Lower lobe of right lung (tissue), 2 donors: ENCODE results near the gene FLT3LG. TPM values are rescaled to one million over a fixed set of nuclear protein-coding genes. Genes with fewer than 3 reads are reported as not detected.
"Not testable (repeated sequence)": the region's sequence is repeated elsewhere in the genome, so short reads cannot be mapped to it uniquely, and the experiment has no call there.

Experiments used
- ATAC-seq, 2 donors: fragments of 200-7000 bp; cut with Tn5 transposase; one replicate each; pipeline ENCODE4 v1.9.1; 2020 to 2022; ENCODE audit warnings: mild to moderate bottlenecking in 2 of 2, moderate library complexity in 2 of 2
- DNase-seq: peaks from one replicate; pipeline ENCODE4 v3.0.0-alpha.2; 2020
- H3K27ac ChIP-seq: fragments of 200-600 bp; one replicate; pipeline ENCODE4 v1.8.0; 2022
- H3K27me3 ChIP-seq: fragments of 200-600 bp; one replicate; pipeline ENCODE4 v1.8.0; 2022; ENCODE audit warnings: low read depth
- H3K36me3 ChIP-seq: fragments of 200-600 bp; one replicate; pipeline ENCODE4 v1.8.0; 2022; ENCODE audit warnings: mild to moderate bottlenecking
- H3K4me1 ChIP-seq: fragments of 200-600 bp; one replicate; pipeline ENCODE4 v1.8.0; 2022
- H3K4me3 ChIP-seq: fragments of 200-600 bp; one replicate; pipeline ENCODE4 v1.8.0; 2022; ENCODE audit warnings: mild to moderate bottlenecking
- H3K9me3 ChIP-seq: fragments of 200-600 bp; one replicate; pipeline ENCODE4 v1.8.0; 2022
- intact Hi-C: fragments of 100-400 bp; cut with DNase I; formaldehyde crosslinking; loops from one replicate; pipeline ENCODE4 v1.11.0; 2022
- total RNA-seq: library from RNA; stranded (reverse); fragmentation: NEBNext Ultra II Directional; extraction: Animal tissue kit (Norgen Biotek cat#: 25700); gene quantifications from one replicate; pipeline ENCODE4 v1.2.1, GENCODE V29; 2021
- TF ChIP-seq, protein P1 (sequence below): fragments of 200-600 bp; IDR thresholded peaks from one replicate; pipeline ENCODE4 v1.8.0; 2022; ENCODE audit warnings: antibody characterized with exemption, mild to moderate bottlenecking
- donor health status: DM: no; HTN: yes; CAD: no; lungs with severe emphysema.

The FLT3LG gene
- total RNA-seq, 1 donor from 2014 or later: 12.8 TPM

DNA sequence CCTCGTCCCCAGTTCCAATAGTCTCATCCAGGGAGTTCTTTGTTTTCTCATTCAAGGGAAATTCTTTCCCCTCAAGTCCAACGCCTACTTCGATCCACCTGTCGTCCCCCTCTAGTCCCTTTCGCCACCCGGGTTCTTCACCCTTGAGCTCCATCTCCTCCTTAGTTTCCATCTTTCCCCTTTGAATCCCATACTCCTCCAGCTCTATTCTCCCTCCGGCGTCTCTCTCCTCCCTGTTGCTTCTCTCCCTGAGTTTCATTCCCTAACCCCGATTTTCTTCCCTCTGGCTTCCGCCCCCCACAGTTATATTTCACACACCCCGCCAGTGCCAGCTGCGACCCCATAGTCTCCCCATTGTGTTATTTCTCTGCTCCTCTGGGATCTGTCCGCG is 32.1 kb upstream of the FLT3LG start:
- Histone ChIP-seq H3K9me3 (no peaks in the 10 kb centered on the region), H3K4me3 (no peak overlapping the region), H3K27me3 (peaks cover 45% of the 10 kb centered on the region), H3K4me1 (peaks cover 7% of the 10 kb centered on the region), H3K36me3 (peaks cover 9% of the 10 kb centered on the region), H3K27ac (no peak overlapping the region)
- TF ChIP-seq, protein P1, sequence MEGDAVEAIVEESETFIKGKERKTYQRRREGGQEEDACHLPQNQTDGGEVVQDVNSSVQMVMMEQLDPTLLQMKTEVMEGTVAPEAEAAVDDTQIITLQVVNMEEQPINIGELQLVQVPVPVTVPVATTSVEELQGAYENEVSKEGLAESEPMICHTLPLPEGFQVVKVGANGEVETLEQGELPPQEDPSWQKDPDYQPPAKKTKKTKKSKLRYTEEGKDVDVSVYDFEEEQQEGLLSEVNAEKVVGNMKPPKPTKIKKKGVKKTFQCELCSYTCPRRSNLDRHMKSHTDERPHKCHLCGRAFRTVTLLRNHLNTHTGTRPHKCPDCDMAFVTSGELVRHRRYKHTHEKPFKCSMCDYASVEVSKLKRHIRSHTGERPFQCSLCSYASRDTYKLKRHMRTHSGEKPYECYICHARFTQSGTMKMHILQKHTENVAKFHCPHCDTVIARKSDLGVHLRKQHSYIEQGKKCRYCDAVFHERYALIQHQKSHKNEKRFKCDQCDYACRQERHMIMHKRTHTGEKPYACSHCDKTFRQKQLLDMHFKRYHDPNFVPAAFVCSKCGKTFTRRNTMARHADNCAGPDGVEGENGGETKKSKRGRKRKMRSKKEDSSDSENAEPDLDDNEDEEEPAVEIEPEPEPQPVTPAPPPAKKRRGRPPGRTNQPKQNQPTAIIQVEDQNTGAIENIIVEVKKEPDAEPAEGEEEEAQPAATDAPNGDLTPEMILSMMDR: no peak
- no peak for DNase-seq
- intact Hi-C loops: loop anchor here (10.0 kb wide), 1 partner anchor 47 kb away; no protein-coding TSS in a partner anchor
- no peak for ATAC-seq

DNA sequence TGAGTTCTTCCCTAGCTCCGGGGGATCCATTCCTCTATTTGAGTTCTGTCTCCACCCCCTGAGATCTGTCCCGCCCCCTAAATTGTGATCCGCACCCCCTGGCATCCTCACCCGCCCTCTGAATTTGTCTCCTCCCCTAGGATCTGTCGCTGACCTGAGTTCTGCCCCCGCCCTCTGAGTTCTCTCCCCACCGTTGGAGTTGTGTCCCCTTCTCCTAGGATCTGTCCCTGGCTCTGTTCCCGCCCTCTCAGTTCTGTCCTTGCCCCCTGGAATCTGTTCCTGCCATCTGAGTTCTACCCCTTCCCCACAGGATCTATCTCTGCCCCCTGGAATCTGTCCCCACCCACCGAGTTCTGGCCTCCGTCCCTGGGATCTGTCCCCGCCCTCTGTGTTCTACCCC is 31.7 kb upstream of the FLT3LG start:
- ATAC-seq (no peak), DNase-seq (no peak)
- H3K4me3 ChIP-seq: peak overlapping the region; percentile 86
- no peak overlapping the region for H3K27ac ChIP-seq
- no peaks in the 10 kb centered on the region for H3K9me3 ChIP-seq
- H3K27me3 ChIP-seq: peaks cover 41% of the 10 kb centered on the region
- peaks cover 7% of the 10 kb centered on the region for H3K4me1 ChIP-seq
- H3K36me3 ChIP-seq: peaks cover 13% of the 10 kb centered on the region
- intact Hi-C loops: loop anchor here (10.0 kb wide), 1 partner anchor 48 kb away; no protein-coding TSS in a partner anchor
- TF ChIP-seq, protein P1: no peak

DNA sequence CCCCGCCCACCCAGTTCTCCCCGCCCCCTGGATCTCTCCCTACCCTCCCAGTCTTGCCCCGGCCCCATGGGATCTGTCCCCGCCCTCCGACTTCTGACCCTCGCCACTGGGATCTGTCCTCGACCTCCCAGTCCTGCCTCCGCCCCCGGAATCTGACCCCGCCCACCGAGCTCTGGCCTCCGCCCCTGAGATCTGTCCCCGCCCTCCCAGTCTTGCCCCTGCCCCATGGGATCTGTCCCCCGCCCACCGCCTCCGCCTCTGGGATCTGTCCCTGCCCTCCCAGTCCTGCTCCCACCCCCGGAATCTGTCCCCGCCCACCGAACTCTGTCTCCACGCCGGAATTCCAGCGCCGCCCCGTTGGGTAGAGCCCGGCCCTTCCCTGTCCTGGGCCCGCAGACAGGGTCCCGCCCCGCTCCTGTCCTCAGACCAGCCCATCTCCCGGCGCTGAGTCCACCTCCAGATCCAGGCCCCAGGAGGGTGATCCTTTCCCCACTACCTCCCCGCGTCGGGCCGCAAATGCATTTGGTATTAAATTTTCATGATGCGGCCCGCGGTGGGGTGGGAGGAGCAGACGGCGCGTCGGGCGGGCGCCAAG is 31.1 kb upstream of the FLT3LG start:
- H3K27ac ChIP-seq: peak overlapping the region; percentile 72
- DNase-seq: peak; percentile 96
- peaks cover 13% of the 10 kb centered on the region for H3K36me3 ChIP-seq
- H3K9me3 ChIP-seq: no peaks in the 10 kb centered on the region
- TF ChIP-seq, protein P1: no peak
- intact Hi-C loops: loop anchor here (10.0 kb wide), 1 partner anchor 48 kb away; no protein-coding TSS in a partner anchor
- H3K4me3 ChIP-seq: peak overlapping the region; percentile 86
- peaks cover 7% of the 10 kb centered on the region for H3K4me1 ChIP-seq
- H3K27me3 ChIP-seq: peaks cover 40% of the 10 kb centered on the region
- ATAC-seq: peak; percentile 85 to 87

DNA sequence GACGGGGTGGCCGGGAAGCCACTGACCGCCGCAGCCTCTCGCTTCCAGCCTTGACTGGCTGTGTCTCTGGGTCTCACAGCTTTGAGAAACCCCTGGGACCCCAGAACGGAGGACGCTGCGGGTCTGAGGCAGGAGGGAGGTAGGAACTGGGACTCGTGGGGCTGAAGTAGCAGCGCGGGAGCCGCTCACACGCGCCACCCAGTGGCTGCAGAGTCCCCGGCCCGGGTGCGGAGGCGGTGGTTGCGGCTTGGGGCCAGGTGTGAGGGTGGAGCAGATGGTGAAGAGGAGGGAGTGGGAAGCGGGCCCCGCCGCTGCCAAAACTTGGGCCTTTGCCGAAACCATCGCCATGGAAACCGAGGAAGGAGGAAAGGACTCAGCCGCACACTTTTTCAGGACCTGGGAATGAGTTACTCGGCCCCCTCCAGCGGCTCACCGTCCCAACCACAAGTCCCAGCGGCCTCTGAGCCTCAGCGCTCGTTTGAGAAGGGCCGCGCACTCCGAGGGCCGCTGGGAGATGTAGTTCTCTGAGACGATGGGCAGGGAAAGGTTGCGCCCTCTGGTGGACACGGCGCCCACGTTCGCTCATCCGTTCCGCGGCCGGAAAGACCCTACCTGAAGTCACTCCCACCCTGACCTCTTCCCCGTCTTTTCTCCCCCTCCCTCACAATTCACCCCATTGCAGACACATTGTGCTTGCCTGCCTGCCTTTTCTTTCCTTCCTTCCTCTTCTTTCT is 30.5 kb upstream of the FLT3LG start:
- Histone ChIP-seq H3K36me3 (peaks cover 18% of the 10 kb centered on the region), H3K4me1 (peaks cover 7% of the 10 kb centered on the region), H3K4me3 (peak overlapping the region; percentile 86), H3K27me3 (peaks cover 35% of the 10 kb centered on the region), H3K27ac (peak overlapping the region; percentile 72), H3K9me3 (no peaks in the 10 kb centered on the region)
- TF ChIP-seq, protein P1: peak; percentile 89
- intact Hi-C loops: loop anchor here (10.0 kb wide), 1 partner anchor 49 kb away; no protein-coding TSS in a partner anchor
- DNase-seq (peak; percentile 97), ATAC-seq (peak; percentile 95)

DNA sequence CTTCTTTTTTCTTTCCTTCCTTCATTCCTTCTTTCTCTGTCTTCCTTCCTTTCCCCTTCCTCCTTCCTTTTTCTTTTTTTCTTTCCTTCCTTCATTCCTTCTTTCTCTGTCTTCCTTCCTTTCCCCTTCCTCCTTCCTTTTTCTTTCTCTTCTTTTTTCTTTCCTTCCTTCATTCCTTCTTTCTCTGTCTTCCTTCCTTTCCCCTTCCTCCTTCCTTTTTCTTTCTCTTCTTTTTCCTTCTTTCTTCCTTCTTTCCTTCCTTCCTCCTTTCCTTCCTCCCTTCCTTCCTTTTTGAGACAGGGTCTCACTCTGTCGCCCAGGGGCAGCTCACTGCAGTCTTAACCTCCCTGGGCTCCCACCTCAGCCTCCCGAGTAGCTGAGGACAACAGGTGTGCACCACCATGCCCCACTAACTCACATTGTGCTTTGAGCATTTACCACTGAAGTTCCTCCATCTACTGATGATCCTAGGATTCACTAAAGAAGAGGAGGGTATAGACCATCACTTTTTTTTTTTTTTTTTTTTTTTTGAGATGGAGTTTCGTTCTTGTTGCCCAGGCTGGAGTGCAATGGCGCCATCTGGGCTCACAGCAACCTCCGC is 29.8 kb upstream of the FLT3LG start:
- not testable (repeated sequence) for H3K27ac ChIP-seq, ATAC-seq, H3K9me3 ChIP-seq, DNase-seq, H3K4me1 ChIP-seq
- intact Hi-C loops: loop anchor here (10.0 kb wide), 1 partner anchor 49 kb away; no protein-coding TSS in a partner anchor
- peaks cover 25% of the 10 kb centered on the region for H3K36me3 ChIP-seq
- H3K4me3 ChIP-seq: peak overlapping the region; percentile 86
- H3K27me3 ChIP-seq: peaks cover 29% of the 10 kb centered on the region
